GM15510 (cell line): ENCODE data around the gene PUS7L.

Experiments used
- POLR2A ChIP-seq: IDR thresholded peaks from 3 replicates; pipeline ENCODE4 v1.6.1; 2011; ENCODE audit warnings: borderline replicate concordance; ENCODE audit not compliant: insufficient read length; ENCODE audit errors: extremely low read depth

The PUS7L gene

GRCh38 chr12:43763769-43764168, 5.2 kb upstream of the PUS7L start:
- TF ChIP-seq POLR2A, result no peak

DNA sequence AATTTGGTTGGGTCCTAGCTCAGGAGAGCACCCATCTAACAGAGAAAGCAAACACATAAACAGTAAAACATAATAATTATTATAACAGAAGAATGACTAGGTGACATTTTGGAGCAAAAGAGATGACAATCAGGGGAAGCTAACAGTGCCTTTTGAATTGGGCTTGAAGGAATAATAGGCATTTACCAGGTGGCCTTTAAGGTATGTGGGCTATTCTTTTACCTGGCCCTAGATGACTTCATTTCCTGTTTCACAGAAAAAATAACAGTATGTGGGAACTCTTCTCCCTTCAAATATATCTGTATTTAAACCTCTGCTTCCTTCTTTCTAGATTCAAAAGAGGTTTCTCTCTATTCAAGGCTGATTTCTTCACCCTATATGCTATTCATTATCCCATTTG, 4.0 kb upstream of the PUS7L start:
- no peak for TF ChIP-seq POLR2A

- TF ChIP-seq POLR2A, result no peak
These were observed 2.9 kb upstream of the PUS7L start for GRCh38 chr12:43761500-43761899.

GRCh38 chr12:43760396-43760795, 1.8 kb upstream of the PUS7L start:
- no peak for TF ChIP-seq POLR2A

- no peak for TF ChIP-seq POLR2A
These were observed 303 bp downstream of the PUS7L start for GRCh38 chr12:43758247-43758727.

- no peak for TF ChIP-seq POLR2A
These were observed 4.6 kb downstream of the PUS7L start for GRCh38 chr12:43754015-43754414.

- TF ChIP-seq POLR2A, result no peak
These were observed 7.8 kb downstream of the PUS7L start for GRCh38 chr12:43750814-43751213.

DNA sequence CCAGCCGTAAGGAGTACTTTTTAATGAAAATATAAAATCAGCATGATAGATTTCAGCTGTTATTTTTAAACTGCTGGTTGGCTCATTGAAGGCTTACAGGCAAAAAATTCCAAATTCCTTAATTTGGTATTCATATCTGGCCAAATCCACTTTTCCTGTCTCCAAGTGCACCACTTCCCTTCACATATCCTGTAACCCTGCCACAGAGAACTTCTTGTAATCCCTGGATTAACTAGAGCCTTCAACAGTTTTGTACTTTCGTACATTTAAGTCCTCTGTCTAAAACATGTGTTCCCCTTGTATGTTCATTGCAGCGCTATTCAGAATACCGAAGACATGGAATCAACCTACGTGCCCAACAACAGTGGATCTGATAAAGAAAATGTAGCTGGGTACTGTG, 9.6 kb downstream of the PUS7L start:
- no peak for TF ChIP-seq POLR2A

GRCh38 chr12:43744826-43745225, 13.8 kb downstream of the PUS7L start:
- no peak for TF ChIP-seq POLR2A

DNA sequence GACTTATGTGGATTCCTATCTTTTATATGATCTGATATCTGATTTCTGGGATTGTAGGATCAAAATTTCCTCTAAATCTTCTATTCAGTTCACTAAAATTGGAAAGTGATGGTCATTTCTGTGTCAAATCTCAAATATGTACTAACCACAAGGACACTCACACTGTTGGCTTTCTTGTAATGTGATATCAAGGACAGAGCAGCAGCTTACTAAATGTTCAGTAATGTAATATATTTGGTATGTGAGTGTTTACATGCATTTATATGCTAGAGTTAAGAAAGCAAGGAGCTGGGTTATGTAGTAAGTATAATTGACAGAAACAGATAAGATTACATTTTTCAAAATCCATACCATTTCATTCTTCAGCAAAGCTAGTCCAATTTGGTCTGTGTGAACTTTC, 16.5 kb downstream of the PUS7L start:
- TF ChIP-seq POLR2A, result no peak

DNA sequence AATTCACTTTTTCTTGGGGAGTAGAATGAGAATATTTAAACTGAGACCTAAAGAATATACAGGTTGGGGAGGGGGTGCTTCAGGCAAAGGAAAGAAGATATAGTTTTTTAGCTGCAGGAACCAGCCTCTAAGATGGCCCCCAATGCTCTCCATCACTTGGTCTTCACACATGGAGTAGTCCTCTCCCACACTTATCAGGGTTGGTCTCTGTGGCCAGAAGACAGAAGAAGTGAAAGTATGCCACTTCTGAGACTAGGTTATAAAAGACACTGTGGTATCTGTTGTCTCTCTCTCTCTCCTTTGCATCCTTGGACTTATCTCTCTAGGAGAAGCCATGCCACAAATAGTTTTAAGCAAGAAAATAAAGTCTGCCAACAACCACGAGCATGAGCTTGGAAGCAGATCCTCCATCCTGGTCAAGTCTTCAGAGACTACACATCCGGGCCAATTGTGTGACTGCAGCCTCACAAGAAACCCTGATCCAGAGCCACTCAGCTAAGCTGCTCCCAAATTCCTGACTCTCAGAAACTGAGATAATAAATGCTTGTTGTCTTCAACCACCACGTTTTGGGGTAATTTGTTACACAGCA, 18.0 kb downstream of the PUS7L start:
- TF ChIP-seq POLR2A, result no peak

GRCh38 chr12:43737646-43738045, 20.9 kb downstream of the PUS7L start:
- TF ChIP-seq POLR2A, result no peak

DNA sequence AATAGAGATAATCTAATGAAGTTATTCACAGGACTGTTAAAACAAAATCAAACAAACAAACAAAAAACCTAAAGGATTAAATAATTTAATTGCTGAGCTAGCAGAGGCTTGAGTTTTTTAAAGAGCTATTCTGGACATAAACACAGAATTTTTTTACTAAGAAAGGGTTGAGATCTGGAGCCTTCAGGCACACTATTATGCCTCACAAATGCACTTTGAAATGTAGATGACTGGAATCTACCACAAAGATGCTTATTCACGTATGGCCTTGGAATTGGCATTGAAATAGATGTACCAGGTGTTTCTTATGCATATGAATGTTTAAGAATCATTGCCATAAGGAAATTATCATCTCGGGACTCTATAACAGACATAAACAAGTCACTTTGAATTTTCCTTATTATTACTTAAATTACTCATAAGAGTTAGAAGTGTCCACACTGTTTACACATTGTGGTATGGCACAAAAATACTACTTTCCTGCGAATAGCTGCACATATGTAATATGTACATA, 21.6 kb downstream of the PUS7L start:
- no peak for TF ChIP-seq POLR2A

GRCh38 chr12:43733687-43734086, 24.9 kb downstream of the PUS7L start:
- TF ChIP-seq POLR2A, result no peak

DNA sequence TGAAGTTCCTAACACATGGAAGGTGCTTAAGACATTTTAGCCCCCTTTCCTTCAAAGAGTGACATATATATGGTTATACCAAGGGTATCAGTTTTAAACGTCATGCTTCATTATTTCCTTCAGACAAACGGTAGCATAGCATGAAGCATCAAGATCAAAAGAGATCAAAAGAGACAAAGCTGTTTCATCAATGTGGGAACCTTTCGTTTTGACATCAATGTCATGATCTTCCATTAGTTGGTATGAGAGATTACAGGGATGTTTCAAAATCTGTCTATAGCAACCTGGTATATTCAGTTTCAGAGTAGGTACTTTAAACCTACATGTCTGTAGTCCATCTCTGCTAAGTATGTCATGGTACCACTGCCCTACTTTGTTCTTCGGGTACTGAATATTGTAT, 28.3 kb downstream of the PUS7L start:
- no peak for TF ChIP-seq POLR2A

- TF ChIP-seq POLR2A, result no peak
These were observed 29.9 kb downstream of the PUS7L start for GRCh38 chr12:43728698-43729097.

DNA sequence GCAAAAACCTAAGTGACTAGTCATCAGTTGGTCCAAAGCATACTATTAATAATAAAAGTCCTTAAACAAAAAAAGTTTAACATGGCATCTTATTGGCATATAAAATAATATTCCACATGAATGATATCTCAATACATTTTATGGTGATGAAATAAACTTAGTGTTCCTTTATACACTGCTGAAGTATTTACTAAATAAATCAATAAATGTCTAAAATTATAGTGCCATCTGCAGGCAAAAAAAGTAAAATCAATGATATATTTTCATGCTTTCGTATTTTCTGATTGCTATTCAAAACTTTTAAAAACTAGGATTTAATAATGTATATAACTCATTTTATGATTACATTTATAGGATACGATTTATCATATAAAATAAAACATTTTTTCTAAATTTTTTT, 30.5 kb downstream of the PUS7L start:
- no peak for TF ChIP-seq POLR2A
